Ramos (cell line): ENCODE data around the gene ZNF276.
"Not testable (repeated sequence)": the region's sequence is repeated elsewhere in the genome, so short reads cannot be mapped to it uniquely, and the experiment has no call there.

Experiments
- in situ Hi-C: fragments of 300-500 bp; cut with MboI; formaldehyde crosslinking; loops from one replicate; pipeline ENCODE4 v1.14.3; 2022; ENCODE audit warnings: low sequenced_read_pairs; ENCODE audit not compliant: unreplicated experiment

Gene ZNF276

GRCh38 chr16:89695086-89695874 is 26.1 kb upstream of the ZNF276 start:
- in situ Hi-C loops, result no loop called here

- in situ Hi-C loops, result no loop called here
Measured at GRCh38 chr16:89695875-89696669, 25.3 kb upstream of the ZNF276 start.

GRCh38 chr16:89696670-89697128 is 24.6 kb upstream of the ZNF276 start:
- in situ Hi-C loops, result no loop called here

GRCh38 chr16:89697161-89697615 is 24.1 kb upstream of the ZNF276 start:
- in situ Hi-C loops, result no loop called here

GRCh38 chr16:89697616-89698331 is 23.6 kb upstream of the ZNF276 start:
- in situ Hi-C loops, result no loop called here

- in situ Hi-C loops, result not testable (repeated sequence)
Measured at GRCh38 chr16:89698717-89699116, 22.6 kb upstream of the ZNF276 start.

- in situ Hi-C loops, result loop anchor here (5.0 kb wide), 1 partner anchor 163 kb away; no protein-coding TSS in a partner anchor
Measured at GRCh38 chr16:89699629-89700099, 21.7 kb upstream of the ZNF276 start.

- in situ Hi-C loops, result loop anchor here (5.0 kb wide), 1 partner anchor 162 kb away; no protein-coding TSS in a partner anchor
Measured at GRCh38 chr16:89700100-89700648, 21.2 kb upstream of the ZNF276 start.

- in situ Hi-C loops, result loop anchor here (5.0 kb wide), 1 partner anchor 161 kb away; no protein-coding TSS in a partner anchor
Measured at GRCh38 chr16:89700649-89701424, 20.5 kb upstream of the ZNF276 start.

GRCh38 chr16:89701425-89702406 is 19.6 kb upstream of the ZNF276 start, which contains the start of gene SPATA2L:
Gene SPATA2L (minus strand): TSS chr16:89701705. CDS start chr16:89701232, 473 bp downstream.
- in situ Hi-C loops, result loop anchor here (5.0 kb wide), 1 partner anchor 161 kb away; no protein-coding TSS in a partner anchor

GRCh38 chr16:89704281-89704680 is 17.1 kb upstream of the ZNF276 start:
- in situ Hi-C loops, result loop anchor here (5.0 kb wide), 1 partner anchor 158 kb away; no protein-coding TSS in a partner anchor

GRCh38 chr16:89705006-89705405 is 16.3 kb upstream of the ZNF276 start:
- in situ Hi-C loops, result no loop called here

- in situ Hi-C loops, result no loop called here
Measured at GRCh38 chr16:89706518-89707260, 14.6 kb upstream of the ZNF276 start.

- in situ Hi-C loops, result no loop called here
Measured at GRCh38 chr16:89707695-89708094, 13.6 kb upstream of the ZNF276 start.

GRCh38 chr16:89708481-89708931 is 12.8 kb upstream of the ZNF276 start:
- in situ Hi-C loops, result no loop called here

- in situ Hi-C loops, result no loop called here
Measured at GRCh38 chr16:89709166-89709565, 12.2 kb upstream of the ZNF276 start.
